DND-41 (cell line): ENCODE data around the gene ZNF19.

Experiments
- ATAC-seq: fragments of 200-7000 bp; cut with Tn5 transposase; 3 replicates; pipeline ENCODE4 v1.9.1; 2021; ENCODE audit warnings: low read depth; ENCODE audit not compliant: insufficient read depth
- DNase-seq: peaks from one replicate; pipeline ENCODE4 v3.0.0-alpha.2; 2020
- H2AFZ ChIP-seq: 2 replicates; pipeline ENCODE4 v1.6.0; 2012; ENCODE audit warnings: low read depth, low read length
- H3K27ac ChIP-seq: 2 replicates; pipeline ENCODE4 v1.5.1; 2012; ENCODE audit warnings: low read length, inconsistent platforms
- H3K27me3 ChIP-seq: fragments of 200-600 bp; sonication (generic); 2 replicates; pipeline ENCODE4 v1.6.0; 2012; ENCODE audit warnings: low read length, mild to moderate bottlenecking, inconsistent platforms; ENCODE audit not compliant: insufficient read depth, poor library complexity
- H3K36me3 ChIP-seq: 2 replicates; pipeline ENCODE4 v1.5.1; 2012; ENCODE audit warnings: low read length, inconsistent platforms; ENCODE audit not compliant: insufficient read depth
- H3K4me1 ChIP-seq: 2 replicates; pipeline ENCODE4 v1.5.1; 2012; ENCODE audit warnings: mild to moderate bottlenecking, low read length; ENCODE audit not compliant: insufficient read depth
- H3K4me2 ChIP-seq: 2 replicates; pipeline ENCODE4 v1.6.0; 2012; ENCODE audit warnings: mild to moderate bottlenecking, moderate library complexity, low read length, inconsistent platforms; ENCODE audit not compliant: insufficient read depth
- H3K4me3 ChIP-seq, 2 experiments: fragments of 200-600 bp in 1 of 2; shearing (Covaris generic) in 1 of 2; 2 replicates each; pipeline ENCODE4 v1.5.1; 2012 to 2016; ENCODE audit warnings: inconsistent platforms in 2 of 2, low read length in 2 of 2, mild to moderate bottlenecking in 2 of 2, low read depth in 1 of 2, moderate library complexity in 1 of 2
- H3K79me2 ChIP-seq: 2 replicates; pipeline ENCODE4 v1.6.0; 2012; ENCODE audit warnings: low read length, inconsistent platforms; ENCODE audit not compliant: insufficient read depth
- H3K9ac ChIP-seq: 2 replicates; pipeline ENCODE4 v1.6.0; 2012; ENCODE audit warnings: low read depth, mild to moderate bottlenecking, inconsistent platforms, low read length, moderate library complexity
- H3K9me3 ChIP-seq: 2 replicates; pipeline ENCODE4 v1.5.1; 2012; ENCODE audit warnings: low read length, moderate library complexity, mild to moderate bottlenecking, inconsistent platforms; ENCODE audit not compliant: insufficient read depth, severe bottlenecking
- H4K20me1 ChIP-seq: 2 replicates; pipeline ENCODE4 v1.6.0; 2012; ENCODE audit warnings: low read length; ENCODE audit not compliant: insufficient read depth
- CTCF ChIP-seq: IDR thresholded peaks from 2 replicates; pipeline ENCODE4 v1.5.1; 2012; ENCODE audit warnings: borderline replicate concordance, low read length, moderate library complexity, mild to moderate bottlenecking; ENCODE audit not compliant: poor library complexity, severe bottlenecking; ENCODE audit errors: extremely low read depth
- EZH2 ChIP-seq: IDR thresholded peaks from 3 replicates; pipeline ENCODE4 v1.6.1; 2012; ENCODE audit warnings: borderline replicate concordance, low read depth, mild to moderate bottlenecking, moderate library complexity, low read length, inconsistent platforms; ENCODE audit not compliant: severe bottlenecking

ZNF19 gene

GRCh38 chr16:71489122-71489521 is at the start of gene ZNF19:
Gene ZNF19 (minus strand): TSS chr16:71489324. CDS start chr16:71482114, 7,210 bp downstream.
- H3K9ac ChIP-seq: no peak within 1 kb of the TSS

GRCh38 chr16:71537643-71538042 is 48.5 kb upstream of the ZNF19 start:
- DNase-seq (peak; percentile 43), ATAC-seq (peak; percentile 82)
- H4K20me1 ChIP-seq: peaks cover 3% of the 10 kb centered on the region; the same call in 1 of the 2 replicates
- no peak overlapping the region for H2AFZ ChIP-seq
- H3K4me1 ChIP-seq: no peaks in the 10 kb centered on the region
- TF ChIP-seq CTCF (peak; percentile 74), EZH2 (no peak)
- no peak overlapping the region for H3K4me3 ChIP-seq
- no peaks in the 10 kb centered on the region for H3K9me3 ChIP-seq
- no peaks in the 10 kb centered on the region for H3K79me2 ChIP-seq
- H3K36me3 ChIP-seq: no peaks in the 10 kb centered on the region
- no peak overlapping the region for H3K4me2 ChIP-seq
- peaks cover 6% of the 10 kb centered on the region for H3K27me3 ChIP-seq
- no peak overlapping the region for H3K9ac ChIP-seq
- H3K27ac ChIP-seq: no peak overlapping the region

More at GRCh38 chr16:71489122-71489521, at the start of gene ZNF19:
- H3K4me3 ChIP-seq: no peak within 1 kb of the TSS
- H3K4me1 ChIP-seq: peaks cover 6% of the 10 kb centered on the region; the same call in 1 of the 2 replicates
- no peak within 1 kb of the TSS for H3K27ac ChIP-seq
- H3K9me3 ChIP-seq: no peaks in the 10 kb centered on the region
- H4K20me1 ChIP-seq: no peaks in the 10 kb centered on the region
- no peak for DNase-seq
- H3K4me2 ChIP-seq: no peak within 1 kb of the TSS
- H2AFZ ChIP-seq: no peak within 1 kb of the TSS
- no peaks in the 10 kb centered on the region for H3K79me2 ChIP-seq
- ATAC-seq: no peak
- H3K36me3 ChIP-seq: no peaks in the 10 kb centered on the region
- H3K27me3 ChIP-seq: peaks cover 3% of the 10 kb centered on the region
- TF ChIP-seq CTCF: no peak
- no peak for TF ChIP-seq EZH2

- Histone ChIP-seq H3K9me3 (no peaks in the 10 kb centered on the region), H3K79me2 (no peaks in the 10 kb centered on the region), H3K9ac (no peak overlapping the region), H3K27me3 (peaks cover 6% of the 10 kb centered on the region), H3K36me3 (no peaks in the 10 kb centered on the region), H3K4me2 (no peak overlapping the region), H2AFZ (no peak overlapping the region), H4K20me1 (peaks cover 3% of the 10 kb centered on the region; the same call in 1 of the 2 replicates), H3K4me1 (no peaks in the 10 kb centered on the region), H3K27ac (no peak overlapping the region), H3K4me3 (no peak overlapping the region)
- DNase-seq (no peak), ATAC-seq (no peak)
- TF ChIP-seq CTCF (no peak), EZH2 (no peak)
Observed at GRCh38 chr16:71536752-71537499, 47.8 kb upstream of the ZNF19 start.
